ENCODE results near the gene GRIP2. TPM values are rescaled to one million over a fixed set of nuclear protein-coding genes. Genes with fewer than 3 reads are reported as not detected.

The GRIP2 gene
- polyA plus RNA-seq, 1 donor from 2014 or later = 8.6 TPM

- H3K4me3 ChIP-seq (ENCODE audit: low read length) = no peak overlapping the region
- peaks cover 10% of the 10 kb centered on the region for H3K36me3 ChIP-seq (ENCODE audit: insufficient read depth, low read length)
- H2AFZ ChIP-seq (ENCODE audit: low read depth, low read length) = no peak overlapping the region
- no peak overlapping the region for H3K27ac ChIP-seq (ENCODE audit: low read length)
- H3K9me3 ChIP-seq (ENCODE audit: low read length) = no peaks in the 10 kb centered on the region
- H3K4me2 ChIP-seq (ENCODE audit: low read length) = no peak overlapping the region
- TF ChIP-seq MXI1 (conservative IDR thresholded peaks at IDR 0.05; ENCODE audit: poor library complexity, severe bottlenecking) = no peak
- TF ChIP-seq RAD21 (conservative IDR thresholded peaks at IDR 0.05) = no peak
- TF ChIP-seq TAF1 (IDR thresholded peaks at IDR 0.05; ENCODE audit: low read depth) = no peak
- TF ChIP-seq EP300 (conservative IDR thresholded peaks at IDR 0.05; ENCODE audit: poor library complexity, severe bottlenecking) = no peak
- no peak for TF ChIP-seq SMC3 (conservative IDR thresholded peaks at IDR 0.05; ENCODE audit: poor library complexity)
- TF ChIP-seq EZH2 (IDR thresholded peaks at IDR 0.05; ENCODE audit: borderline replicate concordance, insufficient read depth, low read length, poor library complexity, severe bottlenecking) = no peak
- no peak for TF ChIP-seq CTCF (IDR thresholded peaks at IDR 0.05; ENCODE audit: poor library complexity, severe bottlenecking)
- no peak for TF ChIP-seq REST (IDR thresholded peaks at IDR 0.05; ENCODE audit: borderline replicate concordance)
- H3K9me2 ChIP-seq (ENCODE audit: insufficient read depth, low read length) = no peaks in the 10 kb centered on the region
- H4K20me1 ChIP-seq (ENCODE audit: insufficient read depth) = no peaks in the 10 kb centered on the region
- H3F3A ChIP-seq (ENCODE audit: insufficient read depth, low read length, poor library complexity, severe bottlenecking) = no peaks in the 10 kb centered on the region
- no peaks in the 10 kb centered on the region for H3K27me3 ChIP-seq (ENCODE audit: insufficient read depth, low read depth, low read length)
- no peak overlapping the region for H3K9ac ChIP-seq (ENCODE audit: low read length)
- no peaks in the 10 kb centered on the region for H3K79me2 ChIP-seq (replicated peaks; ENCODE audit: insufficient read depth, low read length)
Measured at GRCh38 chr3:14475621-14476020, 64.5 kb downstream of the GRIP2 start.

DNA sequence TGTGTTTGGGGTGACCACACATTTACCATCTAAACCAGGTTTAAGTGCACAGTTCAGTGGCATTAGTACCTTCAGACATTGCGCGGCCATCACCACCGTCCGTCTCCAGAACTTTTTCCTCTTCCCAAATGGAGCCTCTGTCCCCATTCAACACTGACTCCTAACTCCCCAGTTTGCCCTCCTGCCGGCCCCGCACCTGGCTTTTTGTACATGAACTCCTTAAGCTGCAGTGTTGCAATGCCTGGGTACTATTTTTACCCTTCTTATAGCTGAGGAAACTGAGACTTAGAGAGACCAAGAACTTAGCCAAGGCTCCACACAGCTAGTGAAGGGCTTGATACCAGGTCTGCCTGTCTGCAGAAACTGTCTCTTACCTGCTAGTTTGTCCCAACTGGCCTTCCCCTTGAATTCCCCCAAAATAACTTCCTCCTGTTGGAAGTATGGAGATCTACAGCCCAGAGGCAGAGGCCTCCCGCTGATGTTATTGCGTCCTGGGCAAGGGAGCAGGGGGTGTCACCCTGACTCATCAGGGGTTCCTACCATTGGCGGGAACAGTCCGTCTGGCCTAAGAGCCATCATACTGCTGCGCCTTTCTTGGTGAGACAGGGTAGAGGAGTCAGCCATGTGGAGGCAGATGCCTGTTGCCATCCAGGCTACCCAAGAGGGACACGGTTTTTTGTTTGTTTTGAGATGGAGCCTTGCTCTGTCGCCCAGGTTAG, 65.6 kb downstream of the GRIP2 start:
- Histone ChIP-seq H3K36me3 (ENCODE audit: insufficient read depth, low read length) (peaks cover 10% of the 10 kb centered on the region), H3K27me3 (ENCODE audit: insufficient read depth, low read depth, low read length) (no peaks in the 10 kb centered on the region)

More for the DNA sequence above, 65.6 kb downstream of the GRIP2 start:
- Histone ChIP-seq H3K4me3 (ENCODE audit: low read length) (no peak overlapping the region), H3K4me2 (ENCODE audit: low read length) (no peak overlapping the region), H3K9ac (ENCODE audit: low read length) (no peak overlapping the region), H3K79me2 (replicated peaks; ENCODE audit: insufficient read depth, low read length) (no peaks in the 10 kb centered on the region), H3K9me2 (ENCODE audit: insufficient read depth, low read length) (no peaks in the 10 kb centered on the region), H2AFZ (ENCODE audit: low read depth, low read length) (no peak overlapping the region), H3K27ac (ENCODE audit: low read length) (no peak overlapping the region), H3K9me3 (ENCODE audit: low read length) (no peaks in the 10 kb centered on the region), H4K20me1 (ENCODE audit: insufficient read depth) (no peaks in the 10 kb centered on the region), H3F3A (ENCODE audit: insufficient read depth, low read length, poor library complexity, severe bottlenecking) (no peaks in the 10 kb centered on the region)
- no peak for TF ChIP-seq EP300 (conservative IDR thresholded peaks at IDR 0.05; ENCODE audit: poor library complexity, severe bottlenecking)
